Endothelial cell of umbilical vein (primary cell): ENCODE results near the gene SLC25A29. TPM values are rescaled to one million over a fixed set of nuclear protein-coding genes. Genes with fewer than 3 reads are reported as not detected.

Experiments
- BruUV-seq: library from RNA; stranded (reverse); fragments of 400-500 nt; replicated peaks from 2 replicates; lab custom pipeline; 2021; lab: Mats Ljungman, UMichigan
- CTCF ChIA-PET: fragments of 300-600, 350-600 bp; sonication (Branson Sonifier 250); formaldehyde crosslinking; loops from one replicate; lab custom pipeline; 2021; ENCODE audit warnings: antibody characterized with exemption, inconsistent platforms; lab: Charles Lee
- POLR2A ChIA-PET: fragments of 300-600, 350-600 bp; sonication (Branson Sonifier 250); formaldehyde crosslinking; loops from one replicate; lab custom pipeline; 2021; ENCODE audit warnings: antibody characterized with exemption, inconsistent platforms; lab: Charles Lee
- DNase-seq: peaks from one replicate; pipeline ENCODE4 v3.0.0-alpha.2; 2011; ENCODE audit warnings: low read depth, low spot score
- FAIRE-seq: peaks from 2 replicates; lab custom pipeline; 2011; peaks lifted over from hg19 to GRCh38; lab: Jason Lieb, UNC
- H2AFZ ChIP-seq: 2 replicates; pipeline ENCODE4 v1.6.0; 2012; ENCODE audit warnings: low read depth, low read length, control low read depth, inconsistent platforms
- H3K27ac ChIP-seq: 2 replicates; pipeline ENCODE4 v1.5.1; 2011; ENCODE audit warnings: low read depth, mild to moderate bottlenecking, control low read depth, low read length, moderate library complexity; ENCODE audit not compliant: insufficient read depth
- H3K27me3 ChIP-seq, 2 experiments: 2 replicates each; pipeline versions ENCODE4 v1.6.0 to v1.6.1; 2011; ENCODE audit warnings: low read length in 2 of 2, mixed read lengths in 1 of 2; ENCODE audit not compliant: control insufficient read depth in 2 of 2, insufficient read depth in 2 of 2
- H3K36me3 ChIP-seq, 2 experiments: 2 replicates in 1 of 2; 3 replicates in 1 of 2; pipeline ENCODE4 v1.5.1; 2011; ENCODE audit warnings: low read length in 2 of 2, mild to moderate bottlenecking in 1 of 2, moderate library complexity in 1 of 2; ENCODE audit not compliant: control insufficient read depth in 2 of 2, insufficient read depth in 2 of 2; ENCODE audit errors: extremely low read depth in 1 of 2
- H3K4me1 ChIP-seq: 3 replicates; pipeline ENCODE4 v1.5.1; 2011; ENCODE audit warnings: mild to moderate bottlenecking, low read length; ENCODE audit not compliant: control insufficient read depth, insufficient read depth; ENCODE audit errors: extremely low read depth
- H3K4me2 ChIP-seq: 2 replicates; pipeline ENCODE4 v1.6.1; 2011; ENCODE audit warnings: low read length, control low read depth, mixed read lengths; ENCODE audit not compliant: insufficient read depth
- H3K4me3 ChIP-seq, 3 experiments: fragments of 200-600 bp in 1 of 3; sonication (generic), shearing (Covaris generic) in 1 of 3; replicated peaks in 1 of 3; 2 replicates each; pipeline ENCODE4 v1.5.1; 2011 to 2016; ENCODE audit warnings: control low read depth in 3 of 3, low read length in 3 of 3, mild to moderate bottlenecking in 2 of 3, inconsistent platforms in 1 of 3, low read depth in 1 of 3, moderate library complexity in 1 of 3; ENCODE audit not compliant: insufficient read depth in 1 of 3
- H3K79me2 ChIP-seq: 2 replicates; pipeline ENCODE4 v1.6.0; 2012; ENCODE audit warnings: low read length, inconsistent platforms; ENCODE audit not compliant: control insufficient read depth, insufficient read depth
- H3K9ac ChIP-seq: replicated peaks from 2 replicates; pipeline ENCODE3; 2011; ENCODE audit warnings: low read length, control low read depth; ENCODE audit not compliant: insufficient read depth; ENCODE audit errors: extremely low read depth
- H3K9me1 ChIP-seq: replicated peaks from 3 replicates; pipeline ENCODE4 v1.6.0; 2011; ENCODE audit warnings: mild to moderate bottlenecking, low read length; ENCODE audit not compliant: control insufficient read depth, insufficient read depth; ENCODE audit errors: extremely low read depth
- H3K9me3 ChIP-seq: replicated peaks from 2 replicates; pipeline ENCODE4 v1.5.1; 2012; ENCODE audit warnings: low read length, inconsistent platforms; ENCODE audit not compliant: control insufficient read depth, insufficient read depth
- H4K20me1 ChIP-seq: replicated peaks from 2 replicates; pipeline ENCODE3; 2011; ENCODE audit warnings: mild to moderate bottlenecking, low read length; ENCODE audit not compliant: control insufficient read depth, insufficient read depth; ENCODE audit errors: extremely low read depth
- EZH2 ChIP-seq: IDR thresholded peaks from 2 replicates; pipeline ENCODE4 v1.6.1; 2012; ENCODE audit warnings: borderline replicate concordance, low read depth, mild to moderate bottlenecking, moderate library complexity, low read length, inconsistent platforms; ENCODE audit not compliant: severe bottlenecking
- FOS ChIP-seq: IDR thresholded peaks from 2 replicates; pipeline ENCODE4 v1.6.1; 2011; ENCODE audit warnings: mild to moderate bottlenecking, low read length, moderate library complexity, borderline replicate concordance; ENCODE audit not compliant: insufficient read depth
- GATA2 ChIP-seq: IDR thresholded peaks from 2 replicates; pipeline ENCODE4 v1.7.0; 2011; ENCODE audit warnings: low read depth, mild to moderate bottlenecking, moderate library complexity, mixed read lengths, low read length; ENCODE audit not compliant: insufficient read length, insufficient read depth
- JUN ChIP-seq: IDR thresholded peaks from 2 replicates; pipeline ENCODE4 v1.6.1; 2011; ENCODE audit warnings: borderline replicate concordance, low read depth; ENCODE audit not compliant: insufficient read length, insufficient read depth
- MYC ChIP-seq: IDR thresholded peaks from one replicate; pipeline ENCODE4 v1.6.1; 2011; ENCODE audit warnings: mild to moderate bottlenecking, low read depth, low read length
- POLR2A ChIP-seq: IDR thresholded peaks from 2 replicates; pipeline ENCODE4 v1.6.1; 2012; ENCODE audit warnings: low read depth, mild to moderate bottlenecking, control low read depth, low read length
- POLR2AphosphoS5 ChIP-seq: IDR thresholded peaks from 2 replicates; pipeline ENCODE4 v1.6.1; 2012; ENCODE audit warnings: low read depth, mild to moderate bottlenecking, control low read depth, low read length, moderate library complexity; ENCODE audit not compliant: insufficient read depth
- dilution Hi-C: fragments of 300-500 bp; cut with MboI; formaldehyde crosslinking; loops from one replicate; pipeline ENCODE4 v1.15.0; 2019; ENCODE audit warnings: low sequenced_read_pairs; ENCODE audit not compliant: extremely low pct_ligation_motif_present
- intact Hi-C: fragments of 100-400 bp; cut with micrococcal nuclease; formaldehyde crosslinking; loops from one replicate; pipeline ENCODE4 v1.10.0; 2022
- polyA plus RNA-seq, 4 experiments: library from polyadenylated mRNA; depleted of rRNA in 3 of 4; stranded (reverse) in 3 of 4; unstranded in 1 of 4; fragments of >200 nt; gene quantifications; 2 replicates each; pipeline versions ENCODE4 v1.2.1 to v1.2.3, GENCODE V29; 2011 to 2012; ENCODE audit warnings: missing spikeins in 1 of 4
- total RNA-seq: library from RNA; stranded (reverse); gene quantifications from 2 replicates; pipeline ENCODE4 v1.2.3, GENCODE V29; 2021
- TF ChIP-seq, protein P1 (sequence below), 2 donors: IDR thresholded peaks; 1 replicate in 1 of 2; 2 replicates in 1 of 2; pipeline ENCODE4 v1.5.1; 2011; ENCODE audit warnings: low read length in 2 of 2, mild to moderate bottlenecking in 2 of 2, moderate library complexity in 2 of 2, control low read depth in 1 of 2, inconsistent platforms in 1 of 2, low read depth in 1 of 2; ENCODE audit not compliant: insufficient read depth in 1 of 2; ENCODE audit errors: extremely low read depth in 1 of 2
- TF ChIP-seq, protein P2 (sequence below): IDR thresholded peaks from 2 replicates; pipeline ENCODE4 v1.6.1; 2011; ENCODE audit not compliant: insufficient read depth, insufficient read length

The SLC25A29 gene
- total and polyA plus RNA-seq, 2 donors (not counting 3 experiments of a cell fraction or from before 2014, with no cell fraction given), result 132 to 154 TPM

DNA sequence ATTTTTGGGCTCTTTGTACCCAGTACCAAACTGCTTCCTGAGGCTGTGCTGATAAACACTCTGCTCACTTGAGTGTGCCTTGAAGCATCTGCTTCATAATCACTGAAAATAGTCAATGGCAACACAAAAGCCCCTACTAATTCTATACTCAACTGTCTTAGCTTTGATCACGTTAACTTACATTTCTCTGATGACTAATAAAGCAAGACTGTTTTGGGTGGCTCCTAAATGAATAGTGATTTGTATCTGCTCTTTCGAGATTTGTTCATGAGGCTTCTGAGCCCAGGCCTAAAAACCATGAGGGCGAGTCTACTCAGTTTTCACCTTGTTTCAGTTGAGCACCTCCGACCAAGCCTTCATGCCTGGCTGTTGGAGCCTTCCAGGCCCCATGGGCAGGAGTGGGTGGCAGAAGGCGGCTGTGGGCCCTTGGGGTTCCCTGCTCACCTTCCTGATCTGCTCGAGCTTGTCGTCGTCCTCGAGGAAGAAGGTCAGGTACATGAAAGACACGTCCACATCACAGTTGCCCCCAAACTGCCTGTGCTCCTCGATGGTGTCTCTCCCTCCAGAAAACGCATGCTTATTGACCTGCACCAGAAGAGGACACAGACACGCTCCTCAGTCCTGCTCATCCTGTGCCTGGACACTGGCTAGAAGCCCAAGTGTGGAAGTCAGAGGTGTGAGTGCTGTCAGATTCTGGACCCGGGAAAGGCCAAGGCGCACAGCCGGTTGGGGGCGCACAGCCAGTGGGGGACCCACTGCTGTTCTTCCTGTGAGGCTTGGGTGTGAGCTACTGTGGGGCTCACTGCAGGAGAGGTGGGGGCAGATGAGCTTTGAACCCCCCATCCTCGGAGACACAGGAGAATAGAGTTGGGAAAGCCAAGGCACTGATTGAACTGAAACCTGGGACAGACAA lies 30.6 kb upstream of the SLC25A29 start:
- CTCF ChIA-PET, result no interaction called here

More for the DNA sequence above, 30.6 kb upstream of the SLC25A29 start:
- Histone ChIP-seq H3K4me1 (peaks cover 14% of the 10 kb centered on the region), H4K20me1 (no peaks in the 10 kb centered on the region), H3K27me3 (no peaks in the 10 kb centered on the region), H3K4me2 (no peak overlapping the region), H3K9ac (no peak overlapping the region), H3K36me3 (peaks cover 26 to 55% of the 10 kb centered on the region in 2 experiments), H3K9me3 (no peaks in the 10 kb centered on the region), H3K27ac (no peak overlapping the region), H3K9me1 (no peaks in the 10 kb centered on the region), H3K79me2 (no peaks in the 10 kb centered on the region), H2AFZ (no peak overlapping the region), H3K4me3 (no peak overlapping the region)
- dilution Hi-C loops (no loop called here), intact Hi-C loops (no loop called here)
- DNase-seq (no peak), FAIRE-seq (no peak)
- POLR2A ChIA-PET, result no interaction called here
- TF ChIP-seq FOS (no peak), GATA2 (no peak), POLR2AphosphoS5 (no peak), JUN (no peak), MYC (no peak), EZH2 (no peak), POLR2A (no peak)
- TF ChIP-seq, protein P1, sequence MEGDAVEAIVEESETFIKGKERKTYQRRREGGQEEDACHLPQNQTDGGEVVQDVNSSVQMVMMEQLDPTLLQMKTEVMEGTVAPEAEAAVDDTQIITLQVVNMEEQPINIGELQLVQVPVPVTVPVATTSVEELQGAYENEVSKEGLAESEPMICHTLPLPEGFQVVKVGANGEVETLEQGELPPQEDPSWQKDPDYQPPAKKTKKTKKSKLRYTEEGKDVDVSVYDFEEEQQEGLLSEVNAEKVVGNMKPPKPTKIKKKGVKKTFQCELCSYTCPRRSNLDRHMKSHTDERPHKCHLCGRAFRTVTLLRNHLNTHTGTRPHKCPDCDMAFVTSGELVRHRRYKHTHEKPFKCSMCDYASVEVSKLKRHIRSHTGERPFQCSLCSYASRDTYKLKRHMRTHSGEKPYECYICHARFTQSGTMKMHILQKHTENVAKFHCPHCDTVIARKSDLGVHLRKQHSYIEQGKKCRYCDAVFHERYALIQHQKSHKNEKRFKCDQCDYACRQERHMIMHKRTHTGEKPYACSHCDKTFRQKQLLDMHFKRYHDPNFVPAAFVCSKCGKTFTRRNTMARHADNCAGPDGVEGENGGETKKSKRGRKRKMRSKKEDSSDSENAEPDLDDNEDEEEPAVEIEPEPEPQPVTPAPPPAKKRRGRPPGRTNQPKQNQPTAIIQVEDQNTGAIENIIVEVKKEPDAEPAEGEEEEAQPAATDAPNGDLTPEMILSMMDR (IDR thresholded peaks at IDR 0.05; ENCODE audit: extremely low read depth in 1 of 2, insufficient read depth in 1 of 2, low read depth in 1 of 2, low read length in 2 of 2), result no peak
- TF ChIP-seq, protein P2, sequence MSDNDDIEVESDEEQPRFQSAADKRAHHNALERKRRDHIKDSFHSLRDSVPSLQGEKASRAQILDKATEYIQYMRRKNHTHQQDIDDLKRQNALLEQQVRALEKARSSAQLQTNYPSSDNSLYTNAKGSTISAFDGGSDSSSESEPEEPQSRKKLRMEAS, result no peak
- no TSS peak for BruUV-seq
